IMR-90 (cell line): ENCODE measurements around the gene LRIT1. TPM values are rescaled to one million over a fixed set of nuclear protein-coding genes. Genes with fewer than 3 reads are reported as not detected.

Source experiments
- ATAC-seq: fragments of 200-7000 bp; cut with Tn5 transposase; 2 replicates; pipeline ENCODE4 v1.9.1; 2020; ENCODE audit warnings: low read depth, mild to moderate bottlenecking, moderate library complexity
- BruUV-seq: library from RNA; stranded (reverse); fragments of 400-500 nt; replicated peaks from 2 replicates; lab custom pipeline; 2021; lab: Mats Ljungman, UMichigan
- CTCF ChIA-PET: fragments of 300-600 bp; formaldehyde crosslinking; extraction: SDS; loops from one replicate; lab custom pipeline; 2021; ENCODE audit warnings: antibody characterized with exemption; lab: Yijun Ruan, JAX
- POLR2A ChIA-PET: fragments of 300-600 bp; sonication (Branson Sonifier 250); formaldehyde crosslinking; loops from one replicate; lab custom pipeline; 2022; ENCODE audit warnings: antibody characterized with exemption; ENCODE audit not compliant: unreplicated experiment; lab: Charles Lee
- DNase-seq: peaks from one replicate; pipeline ENCODE4 v3.0.0; 2013
- H2AFZ ChIP-seq: replicated peaks from 2 replicates; pipeline ENCODE3; 2013; ENCODE audit warnings: low read length, mild to moderate bottlenecking; ENCODE audit not compliant: poor library complexity
- H2AK5ac ChIP-seq: 2 replicates; pipeline ENCODE4 v1.6.1; 2013; ENCODE audit warnings: low read depth, low read length, inconsistent platforms
- H2AK9ac ChIP-seq: replicated peaks from 2 replicates; pipeline ENCODE3; 2013; ENCODE audit warnings: mild to moderate bottlenecking, low read depth, low read length, moderate library complexity; ENCODE audit not compliant: poor library complexity
- H2BK120ac ChIP-seq: 2 replicates; pipeline ENCODE4 v1.6.1; 2013; ENCODE audit warnings: low read depth, low read length, inconsistent platforms
- H2BK15ac ChIP-seq: 3 replicates; pipeline ENCODE4 v1.6.1; 2013; ENCODE audit warnings: low read depth, low read length, inconsistent platforms
- H2BK20ac ChIP-seq: 2 replicates; pipeline ENCODE4 v1.6.1; 2013; ENCODE audit warnings: low read depth, mild to moderate bottlenecking, inconsistent platforms, low read length, moderate library complexity
- H2BK5ac ChIP-seq: 2 replicates; pipeline ENCODE4 v1.6.1; 2013; ENCODE audit warnings: mild to moderate bottlenecking, low read depth, low read length, inconsistent platforms; ENCODE audit not compliant: poor library complexity, severe bottlenecking
- H3K14ac ChIP-seq: replicated peaks from 2 replicates; pipeline ENCODE4 v1.6.1; 2013; ENCODE audit warnings: low read depth, low read length, inconsistent platforms
- H3K18ac ChIP-seq: 2 replicates; pipeline ENCODE4 v1.6.1; 2013; ENCODE audit warnings: low read depth, low read length, control low read depth
- H3K23ac ChIP-seq: 2 replicates; pipeline ENCODE4 v1.6.1; 2013; ENCODE audit warnings: low read depth, low read length, inconsistent platforms
- H3K27ac ChIP-seq: 2 replicates; pipeline ENCODE4 v1.5.1; 2013; ENCODE audit warnings: mild to moderate bottlenecking, control low read depth, low read length; ENCODE audit not compliant: insufficient read depth
- H3K27me3 ChIP-seq: 2 replicates; pipeline ENCODE4 v1.6.1; 2013; ENCODE audit warnings: low read length; ENCODE audit not compliant: control insufficient read depth, insufficient read depth
- H3K36me3 ChIP-seq: 2 replicates; pipeline ENCODE4 v1.6.1; 2013; ENCODE audit warnings: low read length, mixed read lengths; ENCODE audit not compliant: control insufficient read depth, insufficient read depth
- H3K4ac ChIP-seq: 2 replicates; pipeline ENCODE4 v1.6.1; 2013; ENCODE audit warnings: low read depth, low read length, inconsistent platforms
- H3K4me1 ChIP-seq: 2 replicates; pipeline ENCODE4 v1.6.1; 2013; ENCODE audit warnings: low read length, mixed read lengths; ENCODE audit not compliant: control insufficient read depth, insufficient read depth
- H3K4me2 ChIP-seq: 2 replicates; pipeline ENCODE4 v1.6.1; 2013; ENCODE audit warnings: low read depth, mild to moderate bottlenecking, control low read depth, low read length, moderate library complexity
- H3K4me3 ChIP-seq: 2 replicates; pipeline ENCODE4 v1.5.1; 2013; ENCODE audit warnings: low read depth, mild to moderate bottlenecking, control low read depth, low read length, moderate library complexity; ENCODE audit not compliant: insufficient read depth
- H3K56ac ChIP-seq: 2 replicates; pipeline ENCODE4 v1.6.1; 2013; ENCODE audit warnings: low read length, inconsistent platforms; ENCODE audit not compliant: insufficient read depth; ENCODE audit errors: extremely low read depth
- H3K79me1 ChIP-seq, 2 experiments: 2 replicates each; pipeline ENCODE4 v1.6.1; 2013; ENCODE audit warnings: low read length in 2 of 2, inconsistent platforms in 1 of 2, low read depth in 1 of 2
- H3K9ac ChIP-seq: 2 replicates; pipeline ENCODE4 v1.6.1; 2013; ENCODE audit warnings: low read depth, low read length, control low read depth
- H3K9me1 ChIP-seq: 2 replicates; pipeline ENCODE4 v1.6.1; 2013; ENCODE audit warnings: low read length, inconsistent platforms; ENCODE audit not compliant: insufficient read depth
- H3K9me3 ChIP-seq: 2 replicates; pipeline ENCODE4 v1.6.1; 2013; ENCODE audit warnings: low read length; ENCODE audit not compliant: control insufficient read depth, insufficient read depth
- H4K20me1 ChIP-seq: 2 replicates; pipeline ENCODE4 v1.6.1; 2013; ENCODE audit warnings: low read length, inconsistent platforms; ENCODE audit not compliant: insufficient read depth
- H4K5ac ChIP-seq: 2 replicates; pipeline ENCODE4 v1.6.1; 2013; ENCODE audit warnings: mild to moderate bottlenecking, low read depth, low read length, control low read depth
- H4K8ac ChIP-seq, 2 experiments: 2 replicates each; pipeline ENCODE4 v1.6.1; 2013; ENCODE audit warnings: low read depth in 2 of 2, low read length in 2 of 2, control low read depth in 1 of 2, inconsistent platforms in 1 of 2
- H4K91ac ChIP-seq: 2 replicates; pipeline ENCODE4 v1.6.1; 2013; ENCODE audit warnings: low read depth, low read length, inconsistent platforms; ENCODE audit not compliant: insufficient read depth
- BHLHE40 ChIP-seq: fragments of 150-350 bp; IDR thresholded peaks from 2 replicates; pipeline ENCODE4 v1.6.1; 2016; ENCODE audit warnings: mild to moderate bottlenecking, low read depth, low read length
- CEBPB ChIP-seq: IDR thresholded peaks from 2 replicates; pipeline ENCODE4 v1.6.1; 2012; ENCODE audit warnings: low read depth, low read length, improper control_type of control experiment
- CHD1 ChIP-seq: IDR thresholded peaks from 2 replicates; pipeline ENCODE4 v1.6.1; 2012; ENCODE audit warnings: low read depth, low read length, improper control_type of control experiment
- MAFK ChIP-seq: IDR thresholded peaks from 2 replicates; pipeline ENCODE4 v1.6.1; 2012; ENCODE audit warnings: low read depth, low read length, improper control_type of control experiment
- MAZ ChIP-seq: IDR thresholded peaks from 2 replicates; pipeline ENCODE4 v1.6.1; 2012; ENCODE audit warnings: low read depth, mild to moderate bottlenecking, low read length, improper control_type of control experiment, moderate library complexity, borderline replicate concordance
- MXI1 ChIP-seq: IDR thresholded peaks from 2 replicates; pipeline ENCODE4 v1.6.1; 2012; ENCODE audit warnings: low read depth, mild to moderate bottlenecking, low read length, moderate library complexity, borderline replicate concordance
- NFE2L2 ChIP-seq: fragments of 150-350 bp; IDR thresholded peaks from 2 replicates; pipeline ENCODE4 v1.6.1; 2016; ENCODE audit warnings: low read depth, mild to moderate bottlenecking, low read length
- POLR2A ChIP-seq: IDR thresholded peaks from 2 replicates; pipeline ENCODE4 v1.6.1; 2012; ENCODE audit warnings: mild to moderate bottlenecking, low read depth, low read length
- RAD21 ChIP-seq: IDR thresholded peaks from 2 replicates; pipeline ENCODE4 v1.6.1; 2012; ENCODE audit warnings: low read length, improper control_type of control experiment
- RCOR1 ChIP-seq: IDR thresholded peaks from 2 replicates; pipeline ENCODE4 v1.6.1; 2012; ENCODE audit warnings: mild to moderate bottlenecking, low read length, improper control_type of control experiment; ENCODE audit not compliant: insufficient replicate concordance
- RFX5 ChIP-seq: IDR thresholded peaks from 2 replicates; pipeline ENCODE4 v1.8.0; 2012; ENCODE audit warnings: low read depth, mild to moderate bottlenecking, low read length, moderate library complexity
- SMC3 ChIP-seq: fragments of 150-350 bp; IDR thresholded peaks from 2 replicates; pipeline ENCODE4 v1.6.1; 2016; ENCODE audit warnings: low read depth, mild to moderate bottlenecking, antibody characterized with exemption, low read length, moderate library complexity
- WGBS, 2 experiments: methylation state at CpG; one replicate each; pipeline versions ENCODE4 v1.1.5 to v1.1.7; 2013; ENCODE audit warnings: missing lambda C conversion rate in 2 of 2; ENCODE audit not compliant: insufficient read length in 1 of 2; ENCODE audit errors: extremely low coverage in 2 of 2; 5-methylcytosine and 5-hydroxymethylcytosine counted together
- dilution Hi-C: fragments of 300-500 bp; cut with HindIII; formaldehyde crosslinking; loops from one replicate; pipeline ENCODE4 v1.14.3; 2018; ENCODE audit warnings: low sequenced_read_pairs; ENCODE audit not compliant: unreplicated experiment
- in situ Hi-C: fragments of 300-500 bp; cut with MboI; formaldehyde crosslinking; loops from 3 replicates; pipeline ENCODE4 v1.14.3; 2019; ENCODE audit warnings: low sequenced_read_pairs, inconsistent platforms, mixed read lengths
- intact Hi-C: fragments of 100-400 bp; cut with micrococcal nuclease; formaldehyde crosslinking; loops from 2 replicates; pipeline ENCODE4 v1.10.0; 2022
- polyA plus RNA-seq, 3 experiments: library from polyadenylated mRNA; depleted of rRNA; stranded (reverse); fragments of >200 nt; gene quantifications; 2 replicates each; pipeline ENCODE4 v1.2.3, GENCODE V29; 2012; ENCODE audit warnings: low replicate concordance in 1 of 3
- total RNA-seq: library from RNA; depleted of rRNA; stranded (reverse); fragments of >200 nt; gene quantifications from 2 replicates; pipeline ENCODE4 v1.2.3, GENCODE V29; 2012
- TF ChIP-seq, protein P1 (sequence below): conservative IDR thresholded peaks from 2 replicates; pipeline ENCODE4 v1.5.1; 2012; ENCODE audit warnings: mild to moderate bottlenecking, low read depth, low read length, improper control_type of control experiment
- TF ChIP-seq, protein P2 (sequence below): fragments of 150-350 bp; IDR thresholded peaks from 2 replicates; pipeline ENCODE4 v1.6.1; 2017; ENCODE audit warnings: mild to moderate bottlenecking, antibody characterized with exemption, low read length, low read depth
- TF ChIP-seq, protein P3 (sequence below): fragments of 150-350 bp; IDR thresholded peaks from 2 replicates; pipeline ENCODE4 v1.6.1; 2016; ENCODE audit warnings: low read depth, mild to moderate bottlenecking, low read length, moderate library complexity, borderline replicate concordance

LRIT1 gene
- total and polyA plus RNA-seq, 2 of the 4 experiments (the other 2 are of a cell fraction), result not detected

- intact Hi-C loops (loop anchor here (10.0 kb wide), 1 partner anchor 113 kb away; no protein-coding TSS in a partner anchor), dilution Hi-C loops (no loop called here), in situ Hi-C loops (no loop called here)
- Histone ChIP-seq H2AK5ac (no peak overlapping the region), H4K8ac (no peak overlapping the region), H3K4me1 (no peaks in the 10 kb centered on the region), H3K18ac (no peak overlapping the region), H4K20me1 (no peaks in the 10 kb centered on the region), H3K79me1 (no peaks in the 10 kb centered on the region), H3K56ac (no peak overlapping the region), H3K4ac (no peak overlapping the region), H3K9me1 (no peaks in the 10 kb centered on the region; the same call in 1 of the 2 replicates), H3K14ac (no peak overlapping the region), H3K36me3 (no peaks in the 10 kb centered on the region), H2BK5ac (no peak overlapping the region), H3K27me3 (peaks cover 23% of the 10 kb centered on the region), H3K9me3 (no peaks in the 10 kb centered on the region), H3K27ac (no peak overlapping the region), H2BK15ac (no peak overlapping the region), H2BK120ac (no peak overlapping the region), H3K4me3 (no peak overlapping the region), H3K9ac (no peak overlapping the region), H4K5ac (no peak overlapping the region), H2AK9ac (no peak overlapping the region), H3K4me2 (no peak overlapping the region; the same call in 1 of the 2 replicates), H2BK20ac (no peak overlapping the region), H2AFZ (peak overlapping the region; percentile 82), H4K91ac (no peak overlapping the region), H3K23ac (no peak overlapping the region)
- ATAC-seq (no peak), DNase-seq (no peak)
- BruUV-seq, result no TSS peak
- 84% methylated on average over 10 of the region's 15 CpGs; no CpG with 5 or more reads in 1 of the 2 experiments for WGBS, 2 experiments
- POLR2A ChIA-PET, result no interaction called here
- CTCF ChIA-PET, result interaction anchor here (0.7 to 1.3 kb wide), 6 partner anchors 10 to 336 kb away, joined by 3 to 7 read pairs (median 3); no protein-coding TSS in a partner anchor
- TF ChIP-seq, protein P1, sequence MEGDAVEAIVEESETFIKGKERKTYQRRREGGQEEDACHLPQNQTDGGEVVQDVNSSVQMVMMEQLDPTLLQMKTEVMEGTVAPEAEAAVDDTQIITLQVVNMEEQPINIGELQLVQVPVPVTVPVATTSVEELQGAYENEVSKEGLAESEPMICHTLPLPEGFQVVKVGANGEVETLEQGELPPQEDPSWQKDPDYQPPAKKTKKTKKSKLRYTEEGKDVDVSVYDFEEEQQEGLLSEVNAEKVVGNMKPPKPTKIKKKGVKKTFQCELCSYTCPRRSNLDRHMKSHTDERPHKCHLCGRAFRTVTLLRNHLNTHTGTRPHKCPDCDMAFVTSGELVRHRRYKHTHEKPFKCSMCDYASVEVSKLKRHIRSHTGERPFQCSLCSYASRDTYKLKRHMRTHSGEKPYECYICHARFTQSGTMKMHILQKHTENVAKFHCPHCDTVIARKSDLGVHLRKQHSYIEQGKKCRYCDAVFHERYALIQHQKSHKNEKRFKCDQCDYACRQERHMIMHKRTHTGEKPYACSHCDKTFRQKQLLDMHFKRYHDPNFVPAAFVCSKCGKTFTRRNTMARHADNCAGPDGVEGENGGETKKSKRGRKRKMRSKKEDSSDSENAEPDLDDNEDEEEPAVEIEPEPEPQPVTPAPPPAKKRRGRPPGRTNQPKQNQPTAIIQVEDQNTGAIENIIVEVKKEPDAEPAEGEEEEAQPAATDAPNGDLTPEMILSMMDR, result no peak
- TF ChIP-seq SMC3, result no peak
- TF ChIP-seq MAZ, result no peak
- TF ChIP-seq, protein P2, sequence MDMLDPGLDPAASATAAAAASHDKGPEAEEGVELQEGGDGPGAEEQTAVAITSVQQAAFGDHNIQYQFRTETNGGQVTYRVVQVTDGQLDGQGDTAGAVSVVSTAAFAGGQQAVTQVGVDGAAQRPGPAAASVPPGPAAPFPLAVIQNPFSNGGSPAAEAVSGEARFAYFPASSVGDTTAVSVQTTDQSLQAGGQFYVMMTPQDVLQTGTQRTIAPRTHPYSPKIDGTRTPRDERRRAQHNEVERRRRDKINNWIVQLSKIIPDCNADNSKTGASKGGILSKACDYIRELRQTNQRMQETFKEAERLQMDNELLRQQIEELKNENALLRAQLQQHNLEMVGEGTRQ, result no peak
- TF ChIP-seq MAFK, result no peak
- no peak for TF ChIP-seq RFX5
- TF ChIP-seq, protein P3, sequence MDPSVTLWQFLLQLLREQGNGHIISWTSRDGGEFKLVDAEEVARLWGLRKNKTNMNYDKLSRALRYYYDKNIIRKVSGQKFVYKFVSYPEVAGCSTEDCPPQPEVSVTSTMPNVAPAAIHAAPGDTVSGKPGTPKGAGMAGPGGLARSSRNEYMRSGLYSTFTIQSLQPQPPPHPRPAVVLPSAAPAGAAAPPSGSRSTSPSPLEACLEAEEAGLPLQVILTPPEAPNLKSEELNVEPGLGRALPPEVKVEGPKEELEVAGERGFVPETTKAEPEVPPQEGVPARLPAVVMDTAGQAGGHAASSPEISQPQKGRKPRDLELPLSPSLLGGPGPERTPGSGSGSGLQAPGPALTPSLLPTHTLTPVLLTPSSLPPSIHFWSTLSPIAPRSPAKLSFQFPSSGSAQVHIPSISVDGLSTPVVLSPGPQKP, result no peak
- TF ChIP-seq BHLHE40, result no peak
- no peak for TF ChIP-seq CHD1
- TF ChIP-seq NFE2L2, result no peak
- TF ChIP-seq RAD21, result no peak
- TF ChIP-seq POLR2A, result no peak
- TF ChIP-seq CEBPB, result no peak
- no peak for TF ChIP-seq RCOR1
- TF ChIP-seq MXI1, result no peak
Observed at GRCh38 chr10:84257343-84258020, 16.1 kb upstream of the LRIT1 start.
